NCI-H1694 (cell line): ENCODE data around the gene SHC4.
A peak's percentile ranks its signal among the peaks of the same experiment; 100 is the strongest.

Experiments used
- DNase-seq: peaks from one replicate; lab custom pipeline; 2025; lab: John Stamatoyannopoulos, UW

Gene SHC4

GRCh38 chr15:48845123-48845522 is 118.6 kb downstream of the SHC4 start:
- no peak for DNase-seq

GRCh38 chr15:48842501-48842900 is 121.2 kb downstream of the SHC4 start:
- DNase-seq = no peak

DNA sequence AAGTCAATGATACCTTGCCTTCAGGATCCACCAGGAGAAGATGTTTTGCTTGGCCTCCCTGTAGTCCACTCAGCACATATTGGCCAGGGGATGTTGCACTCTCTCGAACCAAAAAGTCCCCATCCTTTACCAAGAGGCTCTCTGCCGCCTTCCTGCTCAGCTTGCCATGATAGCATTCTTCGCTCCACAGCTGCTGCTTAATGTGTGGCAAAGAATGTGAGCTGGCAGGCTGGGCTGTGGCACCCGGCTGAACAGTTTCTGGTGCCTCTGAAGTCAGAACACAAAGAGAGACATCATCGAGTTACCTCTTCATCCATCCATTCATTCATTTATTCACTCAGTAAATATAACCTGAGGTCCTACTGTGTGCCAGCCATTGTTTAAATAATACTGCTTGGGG is 129.0 kb downstream of the SHC4 start:
- DNase-seq = no peak

- DNase-seq = no peak
Measured at GRCh38 chr15:48833526-48834239, 130.0 kb downstream of the SHC4 start.

DNA sequence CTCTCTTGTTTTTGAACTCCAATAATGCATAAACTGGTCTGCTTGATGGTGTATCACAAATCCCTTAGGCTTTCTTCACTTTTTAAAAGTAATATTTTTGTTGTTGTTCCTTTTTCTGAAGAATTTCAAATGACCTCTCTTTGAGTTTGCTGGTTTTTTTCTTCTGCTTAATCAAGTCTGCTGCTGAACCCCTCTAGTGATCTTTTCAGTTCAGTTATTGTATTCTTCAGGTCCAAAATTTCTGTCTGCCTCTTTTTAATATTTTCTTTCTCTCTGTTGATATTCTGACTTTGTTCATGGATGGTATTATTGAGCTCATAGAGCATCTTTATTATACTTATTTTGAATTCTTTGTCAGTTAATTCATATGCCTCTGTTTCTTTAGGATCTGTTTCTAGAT is 131.1 kb downstream of the SHC4 start:
- DNase-seq = no peak

GRCh38 chr15:48828906-48829305 is 134.8 kb downstream of the SHC4 start:
- DNase-seq = no peak

- DNase-seq = no peak
Measured at GRCh38 chr15:48828471-48828870, 135.2 kb downstream of the SHC4 start.

DNA sequence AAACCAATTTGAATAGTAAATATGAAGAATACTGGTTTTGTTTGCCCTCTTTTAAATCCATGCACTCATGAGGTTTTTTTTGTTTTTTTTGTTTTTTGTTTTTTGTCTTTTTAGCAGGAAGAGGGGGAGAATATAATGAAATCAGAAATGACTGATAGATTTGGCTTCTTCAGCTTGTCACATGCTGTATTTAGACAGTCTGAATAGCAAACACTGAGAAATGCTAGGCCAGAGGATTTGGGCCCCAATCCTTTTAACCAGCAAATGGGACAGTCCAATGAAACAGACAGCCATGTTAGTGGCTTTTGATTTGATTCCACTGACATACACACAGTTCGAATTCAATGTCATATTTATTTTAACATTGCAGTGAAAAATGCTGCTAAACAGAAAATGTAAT is 138.6 kb downstream of the SHC4 start:
- DNase-seq = no peak

GRCh38 chr15:48823706-48824105 is 140.0 kb downstream of the SHC4 start:
- DNase-seq = no peak

DNA sequence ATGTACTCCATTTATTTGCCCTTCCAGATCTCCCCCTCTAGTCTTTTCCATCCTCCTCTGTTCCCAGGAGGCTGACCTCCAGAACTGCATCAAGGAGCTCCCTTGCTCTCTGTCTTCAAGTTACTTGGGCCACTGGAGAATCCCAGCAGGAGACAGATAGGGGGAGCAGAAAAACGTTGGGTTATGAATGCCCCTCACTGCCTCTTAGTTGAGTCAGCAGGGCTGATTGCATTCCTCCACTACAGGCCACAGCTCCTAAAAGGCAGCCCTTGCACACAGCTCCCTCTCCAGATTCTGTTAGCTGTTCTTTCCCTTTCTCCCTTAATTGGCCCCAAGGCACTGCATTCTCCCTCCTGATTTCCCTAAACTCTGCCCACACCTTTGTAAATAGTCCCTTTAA is 140.5 kb downstream of the SHC4 start:
- DNase-seq = no peak

- no peak for DNase-seq
Measured at GRCh38 chr15:48814286-48814685, 149.4 kb downstream of the SHC4 start.

- DNase-seq = no peak
Measured at GRCh38 chr15:48811325-48811958, 152.3 kb downstream of the SHC4 start.

DNA sequence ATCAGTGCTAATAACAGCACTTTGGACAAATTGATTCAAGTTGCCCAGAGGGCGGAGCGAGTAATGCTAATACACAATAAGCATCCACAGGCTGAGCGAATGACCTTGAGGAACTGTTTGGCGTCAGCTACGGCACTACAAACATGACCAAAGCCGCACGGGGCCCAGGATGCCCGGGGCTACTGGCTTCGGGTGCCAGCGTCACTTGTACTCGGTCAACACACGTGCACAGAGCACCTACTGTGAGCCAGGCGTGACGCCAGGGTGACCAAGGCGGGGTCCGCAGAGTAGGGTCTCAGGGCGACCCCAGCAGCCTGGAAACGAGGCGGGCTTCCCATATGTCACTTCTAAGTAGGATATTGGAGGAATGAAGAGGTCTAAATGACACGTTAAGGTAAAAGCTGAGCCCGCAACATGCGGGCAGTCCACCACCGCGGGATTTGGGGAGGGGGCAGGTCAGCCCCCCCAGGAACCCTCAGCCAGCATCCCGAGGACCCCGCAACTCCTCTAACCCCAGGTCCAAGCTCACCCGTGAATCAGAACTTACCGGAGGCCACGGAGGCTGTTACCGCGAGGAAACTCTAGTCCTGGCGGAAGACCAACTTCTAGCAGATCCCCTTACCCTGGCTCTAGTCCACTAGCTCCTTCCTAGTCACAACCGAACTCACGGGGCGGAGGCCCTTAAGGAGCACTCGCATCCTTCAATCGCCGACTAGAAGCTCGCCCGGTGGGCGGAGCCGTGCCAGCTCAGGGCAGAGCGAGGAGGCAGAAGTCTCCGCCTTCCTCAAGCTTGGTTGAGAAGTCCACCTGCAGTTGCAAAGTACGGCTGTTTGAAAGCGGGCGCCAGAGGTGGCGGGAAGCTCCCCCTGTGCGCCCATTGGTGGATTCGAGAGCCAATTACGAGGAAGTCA is 153.1 kb downstream of the SHC4 start, which contains the start of gene CEP152:
Gene CEP152, minus strand, starts transcription at position 656 of the 911 bp plus-strand sequence. CDS start 5,420 bp downstream, outside the sequence.
- peak; percentile 95 for DNase-seq

DNA sequence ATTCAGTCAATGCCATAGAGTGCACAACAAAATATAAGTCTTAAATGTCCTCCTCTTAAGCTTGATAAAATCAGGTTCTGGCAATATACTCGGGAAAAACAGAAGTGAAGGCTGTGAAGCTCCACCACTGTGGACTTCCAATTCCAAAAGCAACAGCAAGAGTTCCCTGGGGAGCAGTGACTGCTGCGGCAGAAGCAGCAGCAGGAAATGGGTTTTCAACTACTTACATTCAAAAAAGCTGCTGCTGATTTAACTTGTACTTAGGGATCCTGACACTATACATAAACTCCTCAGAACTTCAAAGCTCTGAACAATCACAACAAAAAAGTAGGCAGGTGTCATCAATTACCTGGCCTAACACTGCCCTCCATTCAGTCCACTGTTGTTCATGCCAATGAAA is 157.6 kb downstream of the SHC4 start:
- DNase-seq = no peak

DNA sequence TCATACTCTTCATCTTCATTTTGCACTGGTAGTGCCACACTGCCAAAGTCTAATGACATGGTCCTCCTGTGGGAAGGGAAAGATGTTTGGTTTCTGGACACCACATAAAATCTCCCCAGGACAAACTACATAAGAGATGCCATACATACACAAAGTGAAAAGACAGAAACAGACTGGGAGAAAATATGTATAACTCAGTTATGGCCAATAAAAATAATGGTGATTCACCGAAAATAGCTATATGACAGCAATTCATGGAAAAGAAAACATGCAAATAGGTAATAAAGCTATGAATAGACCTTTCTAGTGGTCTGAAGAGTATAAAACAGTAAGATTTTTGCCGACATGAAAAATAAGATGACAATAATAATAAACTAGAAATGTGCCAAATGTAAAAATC is 158.1 kb downstream of the SHC4 start:
- no peak for DNase-seq

- DNase-seq = no peak
Measured at GRCh38 chr15:48803877-48804276, 159.8 kb downstream of the SHC4 start.

- DNase-seq = no peak
Measured at GRCh38 chr15:48802867-48803266, 160.9 kb downstream of the SHC4 start.

GRCh38 chr15:48802257-48802656 is 161.5 kb downstream of the SHC4 start:
- no peak for DNase-seq

GRCh38 chr15:48800811-48801455 is 162.8 kb downstream of the SHC4 start:
- DNase-seq = peak; percentile 1

GRCh38 chr15:48800245-48800644 is 163.5 kb downstream of the SHC4 start:
- no peak for DNase-seq

GRCh38 chr15:48798319-48798718 is 165.4 kb downstream of the SHC4 start:
- DNase-seq = no peak

GRCh38 chr15:48796930-48797329 is 166.8 kb downstream of the SHC4 start:
- no peak for DNase-seq
